NT2/D1 (cell line): ENCODE data around the gene TMEM182.

Source experiments
- YY1 ChIP-seq: IDR thresholded peaks from 2 replicates; pipeline ENCODE4 v1.6.1; 2011; ENCODE audit not compliant: insufficient read length, insufficient read depth
- ZNF274 ChIP-seq: IDR thresholded peaks from 2 replicates; pipeline ENCODE4 v1.6.1; 2011; ENCODE audit warnings: mild to moderate bottlenecking, low read depth, low read length

DNA sequence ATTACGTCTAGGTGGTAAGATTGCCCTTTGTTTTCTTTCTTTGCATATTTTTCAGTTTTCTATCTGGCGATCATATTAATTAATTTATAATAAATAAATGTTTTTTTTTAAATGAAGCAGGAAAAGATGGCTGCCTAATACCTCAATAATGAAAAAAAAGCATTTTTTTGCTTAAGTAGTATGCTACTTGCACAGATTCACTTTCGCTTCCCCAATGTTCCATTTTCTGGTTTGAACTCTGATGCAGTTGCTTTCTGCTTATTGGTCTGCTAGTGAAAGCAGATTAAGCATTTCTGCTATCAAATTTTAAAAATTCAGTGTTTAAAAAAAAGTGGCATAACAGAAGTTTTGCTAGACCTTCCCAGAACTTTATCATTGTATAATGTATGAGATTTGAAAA is 11.9 kb upstream of the TMEM182 start:
- TF ChIP-seq YY1 (no peak), ZNF274 (no peak)
